RWPE1 (cell line): ENCODE results near the gene MFSD1.

Source experiments
- CTCF ChIA-PET: fragments of 350-600 bp; sonication (Branson Sonifier 250); formaldehyde crosslinking; extraction: SDS; loops from one replicate; lab custom pipeline; 2021; lab: Yijun Ruan, JAX
- POLR2A ChIA-PET: fragments of 400-600 bp; formaldehyde crosslinking; extraction: SDS; loops from one replicate; lab custom pipeline; 2020; ENCODE audit warnings: antibody characterized with exemption; ENCODE audit not compliant: low non-redundant PET; lab: Yijun Ruan, JAX
- DNase-seq: peaks from one replicate; pipeline ENCODE4 v3.0.0; 2012; ENCODE audit warnings: low spot score
- H3K27ac ChIP-seq: fragments of 450-650 bp; 2 replicates; pipeline ENCODE4 v1.5.1; 2017
- CTCF ChIP-seq: fragments of 450-650 bp; conservative IDR thresholded peaks from 2 replicates; pipeline ENCODE4 v1.5.1; 2017; ENCODE audit warnings: low read depth, mild to moderate bottlenecking

MFSD1 gene

GRCh38 chr3:158845765-158846350 is 44.0 kb downstream of the MFSD1 start:
- peak; percentile 64 for DNase-seq
- ChIA-PET CTCF (interaction anchor here (0.7 to 3.4 kb wide), 5 partner anchors 13 to 416 kb away, joined by 3 to 28 read pairs (median 5); no protein-coding TSS in a partner anchor), POLR2A (no interaction called here)
- no peak overlapping the region for H3K27ac ChIP-seq
- peak; percentile 79 for TF ChIP-seq CTCF

GRCh38 chr3:158846803-158847451 is 45.1 kb downstream of the MFSD1 start:
- no peak for TF ChIP-seq CTCF
- ChIA-PET POLR2A (no interaction called here), CTCF (interaction anchor here (0.5 to 3.4 kb wide), 3 partner anchors 54 to 415 kb away, joined by 4 to 28 read pairs (median 5); no protein-coding TSS in a partner anchor)
- no peak overlapping the region for H3K27ac ChIP-seq
- no peak for DNase-seq

DNA sequence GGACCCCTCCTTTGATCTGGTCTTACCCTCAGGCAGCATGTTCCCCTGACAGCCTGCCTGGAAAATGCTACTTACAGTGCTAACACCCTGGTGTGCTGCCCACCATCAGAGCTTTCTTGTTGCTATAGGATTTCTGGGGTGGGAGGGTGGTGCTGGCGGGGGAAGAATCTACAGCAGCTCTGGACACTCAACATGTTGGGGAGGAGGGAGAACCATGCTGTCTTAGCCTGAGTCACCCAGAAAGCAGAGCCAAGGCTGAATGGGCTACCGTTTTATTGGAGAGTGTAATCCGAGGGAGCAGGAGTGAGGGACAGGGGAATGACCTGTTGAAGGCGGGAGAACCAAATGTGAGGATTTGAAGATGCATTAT is 45.6 kb downstream of the MFSD1 start:
- POLR2A ChIA-PET, result no interaction called here
- no peak for TF ChIP-seq CTCF

GRCh38 chr3:158847885-158848284 is 46.0 kb downstream of the MFSD1 start:
- CTCF ChIA-PET, result no interaction called here
- POLR2A ChIA-PET, result no interaction called here
- H3K27ac ChIP-seq, result no peak overlapping the region
- no peak for DNase-seq
- TF ChIP-seq CTCF, result no peak

More for the DNA sequence above, 45.6 kb downstream of the MFSD1 start:
- CTCF ChIA-PET, result no interaction called here
- DNase-seq, result no peak
- no peak overlapping the region for H3K27ac ChIP-seq

GRCh38 chr3:158849757-158850156 is 47.9 kb downstream of the MFSD1 start:
- DNase-seq, result no peak
- H3K27ac ChIP-seq, result no peak overlapping the region
- ChIA-PET CTCF (interaction anchor here (0.7 to 0.9 kb wide), 3 partner anchors 54 to 411 kb away, joined by 3 to 4 read pairs (median 4); no protein-coding TSS in a partner anchor), POLR2A (no interaction called here)
- TF ChIP-seq CTCF, result no peak

- ChIA-PET CTCF (interaction anchor here (0.8 kb wide), 1 partner anchor 206 kb away, joined by 3 read pairs; no protein-coding TSS in a partner anchor), POLR2A (no interaction called here)
- no peak for DNase-seq
- TF ChIP-seq CTCF, result no peak
- no peak overlapping the region for H3K27ac ChIP-seq
These were observed 57.5 kb downstream of the MFSD1 start for GRCh38 chr3:158859362-158859761.
